MM.1S (cell line): ENCODE measurements around the gene SF3B5.

Source experiments
- EZH2 ChIP-seq: fragments of 300-600 bp; sonication (generic); optimal IDR thresholded peaks from 2 replicates; pipeline ENCODE3; 2017; ENCODE audit warnings: low read depth, mild to moderate bottlenecking, antibody characterized with exemption, low read length, mixed read lengths
- EZH2phosphoT487 ChIP-seq: fragments of 300-600 bp; sonication (generic); IDR thresholded peaks from 2 replicates; pipeline ENCODE4 v1.6.1; 2018; ENCODE audit warnings: antibody characterized with exemption, low read length
- TF ChIP-seq, protein P1 (sequence below): fragments of 300-600 bp; sonication (generic); IDR thresholded peaks from 2 replicates; pipeline ENCODE4 v1.5.1; 2016; ENCODE audit warnings: antibody characterized with exemption, low read length, mixed read lengths

DNA sequence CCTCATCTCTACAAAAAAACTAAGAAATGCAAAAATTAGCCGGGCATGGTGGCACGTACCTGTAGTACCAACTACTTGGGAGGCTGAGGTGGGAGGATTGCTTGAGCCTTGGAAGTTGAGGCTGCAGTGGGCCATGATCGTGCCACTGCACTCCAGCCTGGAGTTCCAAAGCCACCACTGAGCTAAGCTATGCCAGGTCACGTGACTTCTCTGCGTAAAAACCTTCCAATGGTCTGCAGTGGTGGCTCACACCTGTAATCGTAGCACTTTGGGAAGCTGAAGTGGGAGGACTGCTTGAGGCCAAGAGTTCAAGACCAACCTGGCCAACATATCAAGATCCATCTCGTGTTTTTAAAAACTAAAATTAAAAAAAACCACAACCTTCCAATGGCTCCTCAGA lies 1.7 kb downstream of the SF3B5 start:
- TF ChIP-seq EZH2 = no peak
- TF ChIP-seq, protein P1, sequence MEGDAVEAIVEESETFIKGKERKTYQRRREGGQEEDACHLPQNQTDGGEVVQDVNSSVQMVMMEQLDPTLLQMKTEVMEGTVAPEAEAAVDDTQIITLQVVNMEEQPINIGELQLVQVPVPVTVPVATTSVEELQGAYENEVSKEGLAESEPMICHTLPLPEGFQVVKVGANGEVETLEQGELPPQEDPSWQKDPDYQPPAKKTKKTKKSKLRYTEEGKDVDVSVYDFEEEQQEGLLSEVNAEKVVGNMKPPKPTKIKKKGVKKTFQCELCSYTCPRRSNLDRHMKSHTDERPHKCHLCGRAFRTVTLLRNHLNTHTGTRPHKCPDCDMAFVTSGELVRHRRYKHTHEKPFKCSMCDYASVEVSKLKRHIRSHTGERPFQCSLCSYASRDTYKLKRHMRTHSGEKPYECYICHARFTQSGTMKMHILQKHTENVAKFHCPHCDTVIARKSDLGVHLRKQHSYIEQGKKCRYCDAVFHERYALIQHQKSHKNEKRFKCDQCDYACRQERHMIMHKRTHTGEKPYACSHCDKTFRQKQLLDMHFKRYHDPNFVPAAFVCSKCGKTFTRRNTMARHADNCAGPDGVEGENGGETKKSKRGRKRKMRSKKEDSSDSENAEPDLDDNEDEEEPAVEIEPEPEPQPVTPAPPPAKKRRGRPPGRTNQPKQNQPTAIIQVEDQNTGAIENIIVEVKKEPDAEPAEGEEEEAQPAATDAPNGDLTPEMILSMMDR = no peak
- no peak for TF ChIP-seq EZH2phosphoT487
